Myometrial cell (primary cell): Measurements from ENCODE around the gene CDRT15. TPM values are rescaled to one million over a fixed set of nuclear protein-coding genes. Genes with fewer than 3 reads are reported as not detected.

Source experiments
- total RNA-seq: library from RNA; depleted of rRNA; stranded (reverse); fragments of >200 nt; gene quantifications from 2 replicates; pipeline ENCODE4 v1.2.3, GENCODE V29; 2015

CDRT15 gene
- not detected in 2 replicates for total RNA-seq

DNA sequence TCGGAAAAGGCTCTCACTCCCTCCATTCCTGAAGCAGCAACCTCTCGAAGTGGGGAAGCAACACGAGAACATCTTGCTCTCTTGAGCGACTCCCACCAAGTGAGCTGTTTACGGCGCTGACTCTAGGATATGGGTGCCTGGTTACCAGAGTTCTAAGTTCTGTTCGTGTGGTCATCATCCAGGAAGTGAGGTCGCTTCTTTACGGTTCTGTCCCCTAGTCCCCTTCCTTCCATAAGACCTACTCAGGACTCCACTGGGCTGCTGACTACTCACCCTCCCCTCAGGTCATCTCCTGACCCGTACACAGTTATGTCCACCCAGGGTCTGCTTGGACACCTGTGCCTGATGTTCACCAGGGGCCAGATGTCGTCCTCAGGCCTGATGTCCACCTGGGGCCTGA, at the start of gene CDRT15:
Gene CDRT15 (minus strand): TSS at position 101 of the 400 bp plus-strand sequence. CDS start 29 bp downstream, at position 72.

Other genes with a start within 250 kb of the CDRT15 start
- gene COX10, start 167.4 kb downstream of the CDRT15 start, total RNA-seq: 19.7 and 20.2 TPM in 2 replicates
- gene HS3ST3B1, start 64.2 kb upstream of the CDRT15 start, total RNA-seq: 5.8 and 7.5 TPM in 2 replicates